Fibroblast of mammary gland (primary cell): ENCODE data around the gene GMDS.

Experiments
- DNase-seq: peaks from one replicate; pipeline ENCODE4 v3.0.0-alpha.2; 2010; ENCODE audit warnings: low read depth
- H3K4me3 ChIP-seq: 2 replicates; pipeline ENCODE4 v1.5.1; 2011; ENCODE audit warnings: low read depth, mild to moderate bottlenecking, low read length, moderate library complexity; ENCODE audit not compliant: control insufficient read depth
- TF ChIP-seq, protein P1 (sequence below): conservative IDR thresholded peaks from 2 replicates; pipeline ENCODE4 v1.5.1; 2011; ENCODE audit warnings: low read depth, low read length, inconsistent platforms; ENCODE audit not compliant: control insufficient read depth, insufficient read depth

Gene GMDS

GRCh38 chr6:1986454-1987243 lies 258.8 kb downstream of the GMDS start:
- H3K4me3 ChIP-seq, result no peak overlapping the region
- DNase-seq, result peak; percentile 35
- TF ChIP-seq, protein P1, sequence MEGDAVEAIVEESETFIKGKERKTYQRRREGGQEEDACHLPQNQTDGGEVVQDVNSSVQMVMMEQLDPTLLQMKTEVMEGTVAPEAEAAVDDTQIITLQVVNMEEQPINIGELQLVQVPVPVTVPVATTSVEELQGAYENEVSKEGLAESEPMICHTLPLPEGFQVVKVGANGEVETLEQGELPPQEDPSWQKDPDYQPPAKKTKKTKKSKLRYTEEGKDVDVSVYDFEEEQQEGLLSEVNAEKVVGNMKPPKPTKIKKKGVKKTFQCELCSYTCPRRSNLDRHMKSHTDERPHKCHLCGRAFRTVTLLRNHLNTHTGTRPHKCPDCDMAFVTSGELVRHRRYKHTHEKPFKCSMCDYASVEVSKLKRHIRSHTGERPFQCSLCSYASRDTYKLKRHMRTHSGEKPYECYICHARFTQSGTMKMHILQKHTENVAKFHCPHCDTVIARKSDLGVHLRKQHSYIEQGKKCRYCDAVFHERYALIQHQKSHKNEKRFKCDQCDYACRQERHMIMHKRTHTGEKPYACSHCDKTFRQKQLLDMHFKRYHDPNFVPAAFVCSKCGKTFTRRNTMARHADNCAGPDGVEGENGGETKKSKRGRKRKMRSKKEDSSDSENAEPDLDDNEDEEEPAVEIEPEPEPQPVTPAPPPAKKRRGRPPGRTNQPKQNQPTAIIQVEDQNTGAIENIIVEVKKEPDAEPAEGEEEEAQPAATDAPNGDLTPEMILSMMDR, result no peak

DNA sequence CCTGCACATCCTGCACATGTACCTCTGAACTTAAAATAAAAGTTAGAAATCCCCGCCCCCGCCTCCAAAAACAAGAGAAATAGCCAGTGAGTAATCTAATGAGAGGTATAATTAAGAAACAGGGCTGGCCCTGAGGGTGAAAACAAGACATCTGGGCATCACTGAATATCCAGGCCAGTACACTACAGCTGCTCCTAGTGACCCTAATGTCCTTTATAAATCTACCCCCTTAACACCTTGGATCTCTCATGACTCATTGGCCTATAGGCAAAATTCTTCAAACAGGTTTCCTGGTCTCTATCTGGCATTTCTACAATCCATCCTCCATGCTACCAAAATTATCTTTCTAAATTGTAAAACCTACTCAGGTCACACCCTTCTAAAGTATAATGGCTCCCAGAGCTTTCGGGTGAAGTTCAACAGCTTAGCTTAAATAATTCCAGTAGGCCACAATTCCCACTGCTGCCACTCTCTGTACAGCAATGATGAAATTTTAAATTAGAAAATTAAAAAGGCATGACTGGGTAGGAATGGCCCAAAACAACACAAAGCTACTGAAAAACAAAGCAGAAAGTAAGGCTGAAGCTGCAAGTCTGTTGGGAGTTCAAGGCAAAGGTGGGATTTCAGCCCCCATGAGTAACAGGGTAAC lies 260.9 kb downstream of the GMDS start:
- no peak overlapping the region for H3K4me3 ChIP-seq
- TF ChIP-seq, protein P1, result no peak
- peak; percentile 8 for DNase-seq

GRCh38 chr6:1983850-1984249 lies 261.6 kb downstream of the GMDS start:
- TF ChIP-seq, protein P1, result no peak
- H3K4me3 ChIP-seq, result no peak overlapping the region
- no peak for DNase-seq

DNA sequence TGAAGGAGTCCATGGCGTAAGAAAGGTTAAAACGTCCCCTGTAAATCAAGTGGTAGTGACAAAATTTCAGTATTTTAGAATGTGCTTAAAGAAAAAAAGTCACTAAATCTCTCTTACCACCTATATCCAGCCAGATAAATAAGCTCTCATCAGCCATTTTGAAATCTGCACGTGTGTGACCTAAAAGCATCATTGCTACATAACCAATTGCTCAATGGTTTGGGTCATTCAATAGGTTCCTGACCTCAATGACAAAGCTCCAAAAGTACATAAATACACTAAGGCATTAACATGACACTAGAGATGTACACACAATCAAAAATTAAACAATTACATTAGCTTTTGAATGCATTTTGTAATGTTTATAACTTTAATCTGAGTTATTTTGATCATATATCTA lies 272.4 kb downstream of the GMDS start:
- H3K4me3 ChIP-seq, result no peak overlapping the region
- TF ChIP-seq, protein P1, result no peak
- peak; percentile 65 for DNase-seq

DNA sequence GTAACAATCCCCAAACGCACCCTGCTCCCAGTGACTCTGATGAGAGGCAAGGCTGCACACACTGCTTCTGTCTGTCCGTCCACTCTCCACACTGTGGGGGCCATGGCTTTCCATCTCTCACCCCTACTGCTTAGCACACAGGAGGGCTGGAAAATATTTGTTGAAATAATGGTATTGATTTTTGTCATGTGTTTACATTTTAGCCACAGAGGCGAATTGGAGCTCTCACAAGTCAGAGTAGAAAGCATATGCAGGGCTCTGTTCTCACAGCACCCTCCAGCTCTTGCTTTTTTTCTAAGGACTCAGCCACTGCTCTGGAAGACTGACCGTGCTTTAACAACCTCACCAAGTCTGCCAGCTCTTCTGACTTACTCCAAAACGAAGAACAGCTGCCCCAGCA lies 273.8 kb downstream of the GMDS start:
- TF ChIP-seq, protein P1, result no peak
- no peak for DNase-seq
- H3K4me3 ChIP-seq, result no peak overlapping the region

DNA sequence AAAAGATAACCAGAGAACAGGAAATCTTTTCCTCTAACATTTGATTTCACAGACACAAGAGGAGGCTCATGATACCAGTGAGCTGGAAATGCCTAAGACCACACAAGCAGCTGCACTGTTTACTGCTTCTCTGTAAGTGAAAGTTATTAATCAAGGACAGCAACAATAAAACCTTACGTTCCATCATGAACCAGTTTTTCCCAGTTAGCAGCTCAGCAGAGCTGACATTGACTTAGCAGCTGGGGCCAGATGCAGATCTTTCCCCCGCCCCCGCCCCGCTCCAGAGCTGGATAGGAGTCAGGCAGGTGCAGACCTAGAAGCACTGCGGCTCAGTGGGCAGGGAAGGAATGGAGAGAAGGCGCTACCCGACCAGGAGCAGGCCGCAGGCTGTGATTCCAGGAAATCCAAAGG lies 275.2 kb downstream of the GMDS start:
- TF ChIP-seq, protein P1, result no peak
- H3K4me3 ChIP-seq, result no peak overlapping the region
- DNase-seq, result no peak
